Upper lobe of right lung (tissue), 1 donor: ENCODE results near the gene TBX19. TPM values are rescaled to one million over a fixed set of nuclear protein-coding genes. Genes with fewer than 3 reads are reported as not detected.

Source experiments
- ATAC-seq: fragments of 200-7000 bp; cut with Tn5 transposase; one replicate; pipeline ENCODE4 v1.9.1; 2020; ENCODE audit warnings: mild to moderate bottlenecking, moderate library complexity
- DNase-seq: peaks from one replicate; pipeline ENCODE4 v3.0.0-alpha.2; 2020
- H3K27ac ChIP-seq: fragments of 200-600 bp; one replicate; pipeline ENCODE4 v1.8.0; 2022
- H3K27me3 ChIP-seq: fragments of 200-600 bp; one replicate; pipeline ENCODE4 v1.8.0; 2022; ENCODE audit warnings: mild to moderate bottlenecking
- H3K36me3 ChIP-seq: fragments of 200-600 bp; one replicate; pipeline ENCODE4 v1.8.0; 2022
- H3K4me1 ChIP-seq: fragments of 200-600 bp; one replicate; pipeline ENCODE4 v1.8.0; 2022
- H3K4me3 ChIP-seq: fragments of 200-600 bp; one replicate; pipeline ENCODE4 v1.8.0; 2022; ENCODE audit warnings: mild to moderate bottlenecking
- H3K9me3 ChIP-seq: fragments of 200-600 bp; one replicate; pipeline ENCODE4 v1.8.0; 2022
- intact Hi-C: fragments of 100-400 bp; cut with DNase I; formaldehyde crosslinking; loops from one replicate; pipeline ENCODE4 v1.11.0; 2022
- total RNA-seq: library from RNA; stranded (reverse); fragmentation: NEBNext Ultra II Directional; extraction: Animal tissue kit (Norgen Biotek cat#: 25700); gene quantifications from one replicate; pipeline ENCODE4 v1.2.1, GENCODE V29; 2021
- TF ChIP-seq, protein P1 (sequence below): fragments of 200-600 bp; IDR thresholded peaks from one replicate; pipeline ENCODE4 v1.8.0; 2022; ENCODE audit warnings: antibody characterized with exemption
- donor health status: DM: no; HTN: yes; CAD: no; lungs with severe emphysema.

The TBX19 gene
- total RNA-seq, 1 donor from 2014 or later: 3.5 TPM

DNA sequence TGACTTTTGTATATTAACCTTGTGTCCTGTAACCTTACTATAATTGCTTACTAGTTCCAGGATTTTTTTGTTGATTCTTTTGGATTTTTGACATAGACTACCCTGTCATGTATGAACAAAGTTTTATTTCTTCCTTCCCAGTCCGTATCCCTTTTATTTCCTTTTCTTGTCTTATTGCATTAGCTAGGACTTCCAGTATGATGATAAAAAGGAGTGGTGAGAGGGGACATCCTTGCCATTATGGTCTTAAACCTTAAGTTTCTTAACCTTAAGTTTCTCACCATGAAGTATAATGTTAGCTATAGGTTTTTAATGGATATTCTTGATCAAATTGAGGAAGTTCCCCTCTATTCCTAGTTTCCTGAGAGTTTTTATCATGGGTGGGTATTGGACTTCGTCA, 24.5 kb upstream of the TBX19 start:
- Histone ChIP-seq H3K36me3 (peaks cover 2% of the 10 kb centered on the region), H3K27ac (no peak overlapping the region), H3K4me1 (no peaks in the 10 kb centered on the region), H3K27me3 (no peaks in the 10 kb centered on the region), H3K4me3 (no peak overlapping the region), H3K9me3 (no peaks in the 10 kb centered on the region)
- ATAC-seq: no peak
- TF ChIP-seq, protein P1, sequence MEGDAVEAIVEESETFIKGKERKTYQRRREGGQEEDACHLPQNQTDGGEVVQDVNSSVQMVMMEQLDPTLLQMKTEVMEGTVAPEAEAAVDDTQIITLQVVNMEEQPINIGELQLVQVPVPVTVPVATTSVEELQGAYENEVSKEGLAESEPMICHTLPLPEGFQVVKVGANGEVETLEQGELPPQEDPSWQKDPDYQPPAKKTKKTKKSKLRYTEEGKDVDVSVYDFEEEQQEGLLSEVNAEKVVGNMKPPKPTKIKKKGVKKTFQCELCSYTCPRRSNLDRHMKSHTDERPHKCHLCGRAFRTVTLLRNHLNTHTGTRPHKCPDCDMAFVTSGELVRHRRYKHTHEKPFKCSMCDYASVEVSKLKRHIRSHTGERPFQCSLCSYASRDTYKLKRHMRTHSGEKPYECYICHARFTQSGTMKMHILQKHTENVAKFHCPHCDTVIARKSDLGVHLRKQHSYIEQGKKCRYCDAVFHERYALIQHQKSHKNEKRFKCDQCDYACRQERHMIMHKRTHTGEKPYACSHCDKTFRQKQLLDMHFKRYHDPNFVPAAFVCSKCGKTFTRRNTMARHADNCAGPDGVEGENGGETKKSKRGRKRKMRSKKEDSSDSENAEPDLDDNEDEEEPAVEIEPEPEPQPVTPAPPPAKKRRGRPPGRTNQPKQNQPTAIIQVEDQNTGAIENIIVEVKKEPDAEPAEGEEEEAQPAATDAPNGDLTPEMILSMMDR: no peak
- DNase-seq: no peak
- intact Hi-C loops: no loop called here

DNA sequence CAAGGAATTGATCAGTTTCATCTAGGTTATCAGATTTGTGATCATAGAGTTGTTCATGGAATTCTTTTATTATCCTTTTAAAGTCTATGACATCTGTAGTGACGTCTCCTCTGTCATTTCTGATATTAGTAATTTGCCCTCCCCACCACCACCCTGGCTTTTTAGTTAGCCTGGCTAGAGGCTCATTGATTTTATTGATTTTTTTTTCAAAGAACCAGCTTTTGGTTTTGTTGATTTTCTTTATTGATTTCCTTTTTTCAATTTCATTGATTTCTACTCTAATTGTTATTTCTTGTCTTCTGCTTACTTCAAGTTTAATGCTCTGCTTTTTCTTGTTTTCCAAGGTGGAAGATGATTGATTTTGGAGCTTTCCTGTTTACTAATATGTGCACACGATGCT, 23.3 kb upstream of the TBX19 start:
- H3K4me3 ChIP-seq: no peak overlapping the region
- DNase-seq (no peak), ATAC-seq (no peak)
- H3K4me1 ChIP-seq: peaks cover 5% of the 10 kb centered on the region
- intact Hi-C loops: no loop called here
- no peaks in the 10 kb centered on the region for H3K27me3 ChIP-seq
- no peak overlapping the region for H3K27ac ChIP-seq
- H3K9me3 ChIP-seq: no peaks in the 10 kb centered on the region
- TF ChIP-seq, protein P1: no peak
- H3K36me3 ChIP-seq: no peaks in the 10 kb centered on the region

DNA sequence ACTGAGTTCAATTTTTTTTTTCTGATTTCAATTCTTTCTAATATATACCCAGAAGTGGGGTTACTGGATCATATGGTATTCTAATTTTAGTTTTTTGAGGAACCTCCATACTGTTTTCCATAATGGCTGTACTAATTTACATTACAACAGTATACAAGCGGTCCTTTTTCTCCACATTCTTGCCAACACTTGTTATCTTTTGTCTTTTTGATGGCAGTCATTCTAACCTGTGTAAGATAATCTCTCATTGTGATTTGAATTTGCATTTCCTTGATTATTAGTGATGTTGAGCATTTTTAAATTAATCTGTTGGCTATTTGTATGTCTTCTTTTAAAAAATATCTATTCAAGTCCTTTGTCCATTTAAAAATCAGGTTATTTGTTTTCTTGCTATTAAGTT, 21.1 kb upstream of the TBX19 start:
- no peak overlapping the region for H3K4me3 ChIP-seq
- no peaks in the 10 kb centered on the region for H3K27me3 ChIP-seq
- ATAC-seq (no peak), DNase-seq (no peak)
- H3K9me3 ChIP-seq: no peaks in the 10 kb centered on the region
- TF ChIP-seq, protein P1: no peak
- intact Hi-C loops: no loop called here
- no peaks in the 10 kb centered on the region for H3K36me3 ChIP-seq
- peaks cover 5% of the 10 kb centered on the region for H3K4me1 ChIP-seq
- no peak overlapping the region for H3K27ac ChIP-seq

GRCh38 chr1:168260393-168260792, 20.3 kb upstream of the TBX19 start:
- Histone ChIP-seq H3K4me1 (peaks cover 5% of the 10 kb centered on the region), H3K36me3 (no peaks in the 10 kb centered on the region), H3K4me3 (no peak overlapping the region), H3K9me3 (no peaks in the 10 kb centered on the region), H3K27me3 (no peaks in the 10 kb centered on the region), H3K27ac (no peak overlapping the region)
- no peak for DNase-seq
- intact Hi-C loops: no loop called here
- ATAC-seq: no peak
- TF ChIP-seq, protein P1: no peak

GRCh38 chr1:168261390-168261789, 19.3 kb upstream of the TBX19 start:
- TF ChIP-seq, protein P1: no peak
- no peaks in the 10 kb centered on the region for H3K36me3 ChIP-seq
- H3K4me1 ChIP-seq: peaks cover 5% of the 10 kb centered on the region
- no peak for ATAC-seq
- intact Hi-C loops: no loop called here
- no peak overlapping the region for H3K27ac ChIP-seq
- no peaks in the 10 kb centered on the region for H3K27me3 ChIP-seq
- H3K9me3 ChIP-seq: no peaks in the 10 kb centered on the region
- DNase-seq: no peak
- H3K4me3 ChIP-seq: no peak overlapping the region

- TF ChIP-seq, protein P1: no peak
- H3K4me1 ChIP-seq: peaks cover 5% of the 10 kb centered on the region
- intact Hi-C loops: no loop called here
- no peaks in the 10 kb centered on the region for H3K9me3 ChIP-seq
- H3K4me3 ChIP-seq: no peak overlapping the region
- no peaks in the 10 kb centered on the region for H3K36me3 ChIP-seq
- no peak for ATAC-seq
- no peak overlapping the region for H3K27ac ChIP-seq
- no peaks in the 10 kb centered on the region for H3K27me3 ChIP-seq
- DNase-seq: no peak
Observed at GRCh38 chr1:168263130-168263529, 17.5 kb upstream of the TBX19 start.
